Testis (tissue), 3 donors: ENCODE data around the gene PRKCZ. TPM values are rescaled to one million over a fixed set of nuclear protein-coding genes. Genes with fewer than 3 reads are reported as not detected.

ENCODE experiments used
- DNase-seq: peaks from one replicate; pipeline ENCODE4 v3.0.0-alpha.2; 2019
- H3K27ac ChIP-seq, 2 donors: fragments of 200-600 bp; sonication (generic); one replicate each; pipeline ENCODE4 v1.5.1; 2019
- H3K27me3 ChIP-seq: fragments of 200-600 bp; sonication (generic); one replicate; pipeline ENCODE4 v1.5.1; 2019
- H3K36me3 ChIP-seq: fragments of 200-600 bp; sonication (generic); one replicate; pipeline ENCODE4 v1.5.1; 2017; ENCODE audit warnings: low read depth; ENCODE audit errors: missing control alignments
- H3K4me1 ChIP-seq: fragments of 200-600 bp; sonication (generic); one replicate; pipeline ENCODE4 v1.5.1; 2019
- H3K4me3 ChIP-seq, 2 donors: fragments of 200-600 bp; sonication (generic); one replicate each; pipeline ENCODE4 v1.5.1; 2017 to 2019
- H3K9me3 ChIP-seq: fragments of 200-600 bp; sonication (generic); one replicate; pipeline ENCODE4 v1.5.1; 2017
- POLR2A ChIP-seq: fragments of 450-650 bp; IDR thresholded peaks from one replicate; pipeline ENCODE4 v1.6.1; 2017; ENCODE audit warnings: antibody characterized with exemption, mild to moderate bottlenecking, moderate library complexity
- WGBS, 2 donors: methylation state at CpG; one replicate each; pipeline ENCODE4 v1.1.5; 2018; 5-methylcytosine and 5-hydroxymethylcytosine counted together
- intact Hi-C: fragments of 100-400 bp; cut with DNase I; formaldehyde crosslinking; loops from one replicate; pipeline ENCODE4 v1.15.1; 2023; ENCODE audit warnings: low total_unique reads
- polyA plus RNA-seq: library from polyadenylated mRNA; stranded (reverse); fragments of 350-450 nt; fragmentation: Illumina TruSeq; extraction: RNeasy Lipid Tissue Mini Kit (QIAGEN cat#74804); gene quantifications from one replicate; pipeline ENCODE4 v1.2.3, GENCODE V29; 2014; ENCODE audit warnings: low read depth, low replicate concordance; ENCODE audit not compliant: insufficient read depth
- total RNA-seq, 2 donors: library from RNA; depleted of rRNA; stranded (reverse); fragments of >200 nt; gene quantifications; one replicate each; pipeline ENCODE4 v1.2.3, GENCODE V29; 2016
- TF ChIP-seq, protein P1 (sequence below), 3 experiments: fragments of 450-650 bp in 2 of 3; fragments of 200-600 bp in 1 of 3; sonication (generic) in 1 of 3; IDR thresholded peaks; one replicate each; pipeline ENCODE4 v1.5.1; 2016 to 2019; ENCODE audit warnings: antibody characterized with exemption in 3 of 3, mild to moderate bottlenecking in 2 of 3, moderate library complexity in 1 of 3

Gene PRKCZ
- total and polyA plus RNA-seq, 3 donors from 2014 or later, result 86.4 to 142 (median 123) TPM

DNA sequence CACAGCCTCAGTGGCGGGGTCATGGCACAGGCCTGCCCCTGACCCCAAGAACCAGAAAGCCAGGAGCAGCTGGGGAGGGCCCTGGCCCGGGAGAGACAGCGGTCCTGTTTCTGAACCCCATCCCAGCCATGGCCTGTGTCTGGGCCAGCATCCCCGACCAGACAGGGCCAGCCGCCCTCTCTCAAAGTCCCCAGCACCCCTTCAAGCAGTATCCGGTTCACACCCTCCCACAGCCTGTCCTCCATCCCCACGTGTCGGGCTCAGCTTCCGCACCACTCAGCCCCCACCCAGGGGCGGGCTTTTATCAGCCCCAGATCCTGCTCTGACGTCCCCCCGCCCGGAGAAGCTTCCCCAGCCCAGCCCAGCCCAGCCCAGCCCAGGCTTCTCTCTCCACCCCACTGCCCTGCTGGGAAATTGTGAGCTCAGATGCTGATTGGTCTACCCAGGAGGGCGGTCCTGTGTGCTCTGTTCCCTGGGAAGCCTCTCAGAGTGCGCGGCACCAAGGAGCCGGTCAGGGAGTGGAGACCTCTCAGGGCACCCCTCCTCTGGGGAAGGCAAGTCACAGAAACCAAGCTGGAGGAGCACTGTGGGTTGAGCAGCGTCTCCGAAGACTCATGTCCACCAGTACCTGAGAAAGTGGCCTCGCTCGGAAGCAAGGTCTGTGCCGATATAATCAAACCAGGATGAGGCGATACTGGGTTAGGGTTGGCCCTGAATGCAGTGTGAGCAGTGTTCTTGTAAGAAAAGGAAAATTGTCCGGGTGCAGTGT lies 149.0 kb downstream of the PRKCZ start:
- intact Hi-C loops, result loop anchor here (5.0 kb wide), 1 partner anchor 183 kb away; no protein-coding TSS in a partner anchor
- H3K27ac ChIP-seq, result peak overlapping the region; percentile 74 to 78
- H3K4me1 ChIP-seq, result peaks cover 13% of the 10 kb centered on the region
- WGBS, 2 donors, result 38 to 49% methylated on average over 17 to 24 of the region's 24 CpGs
- no peaks in the 10 kb centered on the region for H3K36me3 ChIP-seq
- peak overlapping the region in 1 of 2 donors; percentile 10 for H3K4me3 ChIP-seq
- peak; percentile 87 for DNase-seq
- H3K27me3 ChIP-seq, result no peaks in the 10 kb centered on the region
- H3K9me3 ChIP-seq, result no peaks in the 10 kb centered on the region
- TF ChIP-seq POLR2A, result no peak
- TF ChIP-seq, protein P1, sequence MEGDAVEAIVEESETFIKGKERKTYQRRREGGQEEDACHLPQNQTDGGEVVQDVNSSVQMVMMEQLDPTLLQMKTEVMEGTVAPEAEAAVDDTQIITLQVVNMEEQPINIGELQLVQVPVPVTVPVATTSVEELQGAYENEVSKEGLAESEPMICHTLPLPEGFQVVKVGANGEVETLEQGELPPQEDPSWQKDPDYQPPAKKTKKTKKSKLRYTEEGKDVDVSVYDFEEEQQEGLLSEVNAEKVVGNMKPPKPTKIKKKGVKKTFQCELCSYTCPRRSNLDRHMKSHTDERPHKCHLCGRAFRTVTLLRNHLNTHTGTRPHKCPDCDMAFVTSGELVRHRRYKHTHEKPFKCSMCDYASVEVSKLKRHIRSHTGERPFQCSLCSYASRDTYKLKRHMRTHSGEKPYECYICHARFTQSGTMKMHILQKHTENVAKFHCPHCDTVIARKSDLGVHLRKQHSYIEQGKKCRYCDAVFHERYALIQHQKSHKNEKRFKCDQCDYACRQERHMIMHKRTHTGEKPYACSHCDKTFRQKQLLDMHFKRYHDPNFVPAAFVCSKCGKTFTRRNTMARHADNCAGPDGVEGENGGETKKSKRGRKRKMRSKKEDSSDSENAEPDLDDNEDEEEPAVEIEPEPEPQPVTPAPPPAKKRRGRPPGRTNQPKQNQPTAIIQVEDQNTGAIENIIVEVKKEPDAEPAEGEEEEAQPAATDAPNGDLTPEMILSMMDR (IDR thresholded peaks at IDR 0.05), result no peak

DNA sequence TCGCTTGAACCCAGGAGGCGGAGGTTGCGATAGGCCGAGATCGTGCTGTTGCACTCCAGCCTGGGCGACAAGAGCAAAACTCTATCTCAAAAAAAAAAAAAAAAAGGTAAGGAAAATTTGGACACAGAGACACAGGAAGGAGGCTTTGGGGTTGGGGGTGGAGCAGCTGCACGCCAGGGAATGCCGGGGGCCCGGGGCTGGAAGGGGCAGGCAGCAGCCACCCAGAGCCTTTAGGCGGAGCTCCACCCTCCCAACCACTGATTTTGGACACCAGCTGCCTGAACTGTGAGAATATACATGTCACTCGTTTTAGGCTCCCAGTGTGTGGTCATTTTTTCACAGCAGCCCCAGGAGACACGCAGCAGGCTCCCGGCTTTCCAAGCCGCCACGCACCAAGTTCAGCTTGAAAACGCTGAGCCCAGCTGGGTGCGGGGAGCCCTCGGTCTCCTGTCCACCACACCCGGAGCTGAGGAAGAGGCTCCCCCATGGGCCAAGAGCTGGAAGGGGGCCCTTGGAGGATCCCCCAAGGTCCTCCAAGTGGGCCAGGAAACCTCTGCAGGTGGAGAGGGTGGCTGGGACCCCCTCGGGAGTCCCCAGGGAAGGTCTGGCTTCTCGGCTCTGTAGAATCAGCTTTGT lies 150.2 kb downstream of the PRKCZ start:
- no peak for DNase-seq
- Histone ChIP-seq H3K4me1 (peaks cover 12% of the 10 kb centered on the region), H3K4me3 (no peak overlapping the region), H3K27ac (no peak overlapping the region), H3K9me3 (no peaks in the 10 kb centered on the region), H3K36me3 (no peaks in the 10 kb centered on the region), H3K27me3 (no peaks in the 10 kb centered on the region)
- intact Hi-C loops, result loop anchor here (10.0 kb wide), 1 partner anchor 114 kb away; no protein-coding TSS in a partner anchor
- 84 to 89% methylated on average over 10 to 21 of the region's 21 CpGs for WGBS, 2 donors
- TF ChIP-seq, protein P1 (IDR thresholded peaks at IDR 0.05), result no peak
- no peak for TF ChIP-seq POLR2A

DNA sequence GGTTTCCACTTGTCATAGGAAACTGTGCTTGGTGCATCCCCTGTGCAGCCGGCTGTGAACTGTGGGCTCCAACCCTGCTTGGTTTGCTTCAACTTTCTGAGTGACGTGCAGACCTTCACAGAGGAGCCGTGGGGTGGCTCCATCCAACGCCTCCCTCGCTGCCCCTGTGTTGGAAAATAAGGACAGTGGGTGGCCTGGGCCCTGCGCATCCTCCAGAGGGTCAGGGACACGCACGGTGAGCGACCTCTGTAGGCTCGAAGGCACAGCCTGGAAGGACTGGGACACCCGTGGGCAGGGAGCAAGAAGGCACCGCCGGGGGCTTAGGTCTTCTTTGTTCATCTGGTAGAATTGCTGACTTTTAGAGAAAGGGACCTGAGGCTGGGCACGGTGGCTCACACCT lies 150.9 kb downstream of the PRKCZ start:
- Histone ChIP-seq H3K4me3 (no peak overlapping the region), H3K27me3 (no peaks in the 10 kb centered on the region), H3K27ac (no peak overlapping the region), H3K36me3 (no peaks in the 10 kb centered on the region), H3K4me1 (peaks cover 14% of the 10 kb centered on the region), H3K9me3 (no peaks in the 10 kb centered on the region)
- intact Hi-C loops, result loop anchor here (10.0 kb wide), 1 partner anchor 114 kb away; no protein-coding TSS in a partner anchor
- DNase-seq, result no peak
- TF ChIP-seq, protein P1 (IDR thresholded peaks at IDR 0.05), result no peak
- TF ChIP-seq POLR2A, result no peak
- WGBS, 2 donors, result 95 to 98% methylated on average over 7 to 14 of the region's 14 CpGs

DNA sequence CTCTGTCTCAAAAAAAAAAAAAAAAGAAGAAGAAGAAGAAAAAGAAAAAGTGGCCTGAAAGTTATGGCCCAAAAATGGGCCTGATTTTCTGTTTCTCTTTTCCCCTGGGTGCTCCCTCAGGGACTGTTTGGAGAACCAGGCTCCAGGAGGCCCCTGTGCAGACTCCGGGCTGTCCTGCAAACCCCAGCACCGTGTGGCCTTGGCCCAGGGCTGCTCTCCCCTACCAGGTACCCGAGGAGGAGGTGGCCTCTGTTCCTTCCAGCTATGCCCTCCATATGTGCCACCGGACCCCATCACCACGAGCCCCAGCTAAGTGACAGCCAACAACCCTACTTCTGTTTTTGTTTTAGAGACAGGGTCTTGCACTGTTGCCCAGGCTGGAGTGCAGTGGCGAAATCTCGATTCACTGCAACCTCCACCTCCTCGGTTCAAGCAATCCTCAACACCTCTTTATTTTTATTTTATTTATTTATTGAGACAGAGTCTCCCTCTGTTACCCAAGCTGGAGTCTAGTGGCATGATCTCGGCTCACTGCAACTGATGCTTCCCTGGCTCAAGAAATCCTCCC lies 151.9 kb downstream of the PRKCZ start:
- Histone ChIP-seq H3K36me3 (no peaks in the 10 kb centered on the region), H3K27me3 (no peaks in the 10 kb centered on the region), H3K4me3 (no peak overlapping the region), H3K4me1 (peaks cover 23% of the 10 kb centered on the region), H3K9me3 (no peaks in the 10 kb centered on the region), H3K27ac (no peak overlapping the region)
- no peak for DNase-seq
- intact Hi-C loops, result loop anchor here (10.0 kb wide), 1 partner anchor 113 kb away; no protein-coding TSS in a partner anchor
- 88 to 93% methylated on average over 9 of the region's 9 CpGs for WGBS, 2 donors
- TF ChIP-seq, protein P1 (IDR thresholded peaks at IDR 0.05), result no peak
- TF ChIP-seq POLR2A, result no peak
